Measurements from ENCODE around the gene SHISAL1.

SHISAL1 gene

DNA sequence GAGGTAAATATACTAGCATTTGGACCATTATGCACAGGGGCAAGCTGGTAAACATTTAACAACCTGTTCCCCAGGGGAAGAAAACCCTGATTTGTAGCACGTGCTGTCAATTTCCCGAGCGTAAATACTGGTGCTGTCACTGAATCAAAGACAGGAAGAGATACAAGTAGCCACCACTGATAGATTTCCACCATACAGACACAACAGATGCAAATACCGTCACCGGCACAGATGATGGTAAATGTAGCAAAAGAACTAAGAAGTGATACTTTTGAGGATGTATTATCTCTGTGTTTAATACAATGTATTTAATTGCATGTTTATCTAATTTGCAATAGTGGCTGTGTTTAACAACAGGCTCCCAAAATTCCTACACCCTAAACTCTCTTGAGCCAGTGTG is 39.6 kb downstream of the SHISAL1 start:
- Histone ChIP-seq H3K9ac (ENCODE audit: low read depth, low read length) (no peak overlapping the region), H3K36me3 (ENCODE audit: control insufficient read depth, insufficient read depth, low read length) (no peaks in the 10 kb centered on the region), H3K4me3 (ENCODE audit: low read depth, low read length) (no peak overlapping the region), H3K9me3 (ENCODE audit: control insufficient read depth, insufficient read depth, low read length) (no peaks in the 10 kb centered on the region), H3K27me3 (ENCODE audit: control insufficient read depth, insufficient read depth, low read length) (no peaks in the 10 kb centered on the region), H3K4me1 (ENCODE audit: control insufficient read depth, insufficient read depth, low read length) (peaks cover 5% of the 10 kb centered on the region; the same call in 1 of the 2 replicates), H3K27ac (ENCODE audit: low read depth, low read length) (no peak overlapping the region)

DNA sequence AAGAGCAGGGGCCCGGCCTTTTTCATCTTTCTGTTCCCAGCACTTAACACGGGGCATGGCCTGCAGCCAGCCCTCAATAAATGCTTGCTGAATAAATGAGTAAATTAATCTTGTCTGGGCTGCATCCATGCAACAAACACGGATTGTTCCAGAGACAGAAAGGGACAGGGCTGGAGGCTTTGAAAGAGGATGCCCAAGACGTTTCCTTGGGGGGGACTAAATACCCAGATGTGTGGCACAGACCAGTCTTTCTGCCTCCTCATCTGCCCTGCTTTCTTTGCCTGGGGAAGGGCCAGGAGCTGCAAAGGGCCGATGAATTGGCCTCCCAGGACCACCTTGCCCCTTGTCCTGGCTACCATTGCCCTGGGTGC is 40.4 kb downstream of the SHISAL1 start:
- H3K9me3 ChIP-seq (ENCODE audit: control insufficient read depth, insufficient read depth, low read length), result no peaks in the 10 kb centered on the region
- no peaks in the 10 kb centered on the region for H3K27me3 ChIP-seq (ENCODE audit: control insufficient read depth, insufficient read depth, low read length)
- H3K4me3 ChIP-seq (ENCODE audit: low read depth, low read length), result no peak overlapping the region
- no peak overlapping the region for H3K27ac ChIP-seq (ENCODE audit: low read depth, low read length)
- H3K36me3 ChIP-seq (ENCODE audit: control insufficient read depth, insufficient read depth, low read length), result no peaks in the 10 kb centered on the region
- peaks cover 5% of the 10 kb centered on the region; the same call in 1 of the 2 replicates for H3K4me1 ChIP-seq (ENCODE audit: control insufficient read depth, insufficient read depth, low read length)
- H3K9ac ChIP-seq (ENCODE audit: low read depth, low read length), result no peak overlapping the region

DNA sequence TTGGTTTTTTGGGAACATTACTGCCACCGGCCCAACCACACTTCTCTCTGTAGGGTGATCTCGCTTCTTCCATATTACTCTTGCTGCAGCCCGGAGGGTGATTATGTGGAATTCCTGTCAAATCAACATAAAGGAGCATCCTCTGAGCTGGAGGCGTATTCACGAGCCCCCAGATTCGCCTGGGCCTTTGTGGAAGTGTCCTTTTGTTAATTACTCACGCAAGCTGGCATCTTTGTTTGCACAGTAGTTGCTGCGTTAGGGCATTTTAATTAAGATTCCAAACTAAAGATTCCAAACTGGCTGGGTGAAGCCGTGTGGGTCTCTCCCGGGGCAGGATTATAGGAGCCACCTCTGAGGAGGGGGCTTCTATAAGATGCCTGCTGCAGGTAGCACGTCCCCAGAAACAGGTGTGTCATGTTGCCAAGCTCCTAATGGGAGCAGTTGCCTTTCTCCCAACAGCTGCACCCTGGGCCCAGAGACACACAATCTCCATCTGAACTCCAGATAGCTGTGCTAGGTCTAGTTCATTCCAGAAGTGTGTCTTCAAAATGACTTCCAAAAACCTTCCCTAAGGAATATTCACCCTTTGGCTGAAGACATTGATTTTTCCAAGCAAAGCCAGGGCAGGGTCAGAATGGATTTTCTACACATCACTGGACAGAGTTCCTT is 40.9 kb downstream of the SHISAL1 start:
- no peaks in the 10 kb centered on the region for H3K36me3 ChIP-seq (ENCODE audit: control insufficient read depth, insufficient read depth, low read length)
- no peaks in the 10 kb centered on the region for H3K27me3 ChIP-seq (ENCODE audit: control insufficient read depth, insufficient read depth, low read length)
- H3K27ac ChIP-seq (ENCODE audit: low read depth, low read length), result no peak overlapping the region
- peaks cover 5% of the 10 kb centered on the region; the same call in 1 of the 2 replicates for H3K4me1 ChIP-seq (ENCODE audit: control insufficient read depth, insufficient read depth, low read length)
- no peaks in the 10 kb centered on the region for H3K9me3 ChIP-seq (ENCODE audit: control insufficient read depth, insufficient read depth, low read length)
- no peak overlapping the region for H3K9ac ChIP-seq (ENCODE audit: low read depth, low read length)
- H3K4me3 ChIP-seq (ENCODE audit: low read depth, low read length), result no peak overlapping the region

DNA sequence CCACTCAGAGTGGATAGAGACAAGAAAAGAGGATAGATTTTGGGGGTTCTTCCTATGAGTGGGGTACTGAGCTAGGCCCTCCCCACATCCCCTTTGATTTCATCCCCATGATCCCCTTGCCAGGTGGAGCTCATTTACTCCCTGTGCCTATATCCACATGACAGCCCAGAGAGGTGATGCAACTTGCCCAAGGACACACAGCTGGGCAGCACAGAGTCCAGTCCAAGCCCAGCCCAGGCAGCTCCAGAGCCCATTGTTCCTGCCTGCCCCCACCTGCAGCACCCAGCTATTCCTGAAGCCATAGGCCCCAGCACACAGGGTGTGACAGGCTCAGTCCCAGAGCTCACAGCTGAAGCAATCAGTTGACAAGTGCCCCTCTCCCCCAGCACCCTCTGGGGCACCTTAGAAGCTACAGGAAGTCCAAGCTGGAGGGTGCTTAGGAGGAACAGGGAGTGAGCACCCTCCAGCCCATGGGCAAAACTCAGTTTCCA is 41.7 kb downstream of the SHISAL1 start:
- no peak overlapping the region for H3K4me3 ChIP-seq (ENCODE audit: low read depth, low read length)
- H3K27me3 ChIP-seq (ENCODE audit: control insufficient read depth, insufficient read depth, low read length), result no peaks in the 10 kb centered on the region
- H3K9ac ChIP-seq (ENCODE audit: low read depth, low read length), result no peak overlapping the region
- no peaks in the 10 kb centered on the region for H3K36me3 ChIP-seq (ENCODE audit: control insufficient read depth, insufficient read depth, low read length)
- peaks cover 5% of the 10 kb centered on the region; the same call in 1 of the 2 replicates for H3K4me1 ChIP-seq (ENCODE audit: control insufficient read depth, insufficient read depth, low read length)
- H3K27ac ChIP-seq (ENCODE audit: low read depth, low read length), result no peak overlapping the region
- H3K9me3 ChIP-seq (ENCODE audit: control insufficient read depth, insufficient read depth, low read length), result no peaks in the 10 kb centered on the region

DNA sequence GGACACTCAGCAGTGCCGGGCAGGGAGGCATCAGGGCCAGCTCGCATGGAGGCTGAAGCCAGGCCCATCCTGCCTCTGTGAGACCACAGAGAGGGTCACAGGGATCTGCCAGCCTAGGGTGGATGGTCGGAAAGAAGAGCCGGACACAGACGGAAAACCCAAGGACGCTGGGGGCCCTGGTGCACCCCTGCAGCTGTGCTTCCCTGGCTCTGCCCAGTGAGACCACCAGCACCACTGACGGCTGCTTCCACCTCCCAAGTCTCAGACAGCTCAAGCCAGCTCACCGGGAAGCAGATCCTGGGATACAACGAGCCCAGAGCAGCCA is 42.2 kb downstream of the SHISAL1 start:
- H3K4me1 ChIP-seq (ENCODE audit: control insufficient read depth, insufficient read depth, low read length), result peaks cover 5% of the 10 kb centered on the region; the same call in 1 of the 2 replicates
- H3K27ac ChIP-seq (ENCODE audit: low read depth, low read length), result no peak overlapping the region
- no peak overlapping the region for H3K9ac ChIP-seq (ENCODE audit: low read depth, low read length)
- no peak overlapping the region for H3K4me3 ChIP-seq (ENCODE audit: low read depth, low read length)
- no peaks in the 10 kb centered on the region for H3K9me3 ChIP-seq (ENCODE audit: control insufficient read depth, insufficient read depth, low read length)
- H3K27me3 ChIP-seq (ENCODE audit: control insufficient read depth, insufficient read depth, low read length), result no peaks in the 10 kb centered on the region
- no peaks in the 10 kb centered on the region for H3K36me3 ChIP-seq (ENCODE audit: control insufficient read depth, insufficient read depth, low read length)

DNA sequence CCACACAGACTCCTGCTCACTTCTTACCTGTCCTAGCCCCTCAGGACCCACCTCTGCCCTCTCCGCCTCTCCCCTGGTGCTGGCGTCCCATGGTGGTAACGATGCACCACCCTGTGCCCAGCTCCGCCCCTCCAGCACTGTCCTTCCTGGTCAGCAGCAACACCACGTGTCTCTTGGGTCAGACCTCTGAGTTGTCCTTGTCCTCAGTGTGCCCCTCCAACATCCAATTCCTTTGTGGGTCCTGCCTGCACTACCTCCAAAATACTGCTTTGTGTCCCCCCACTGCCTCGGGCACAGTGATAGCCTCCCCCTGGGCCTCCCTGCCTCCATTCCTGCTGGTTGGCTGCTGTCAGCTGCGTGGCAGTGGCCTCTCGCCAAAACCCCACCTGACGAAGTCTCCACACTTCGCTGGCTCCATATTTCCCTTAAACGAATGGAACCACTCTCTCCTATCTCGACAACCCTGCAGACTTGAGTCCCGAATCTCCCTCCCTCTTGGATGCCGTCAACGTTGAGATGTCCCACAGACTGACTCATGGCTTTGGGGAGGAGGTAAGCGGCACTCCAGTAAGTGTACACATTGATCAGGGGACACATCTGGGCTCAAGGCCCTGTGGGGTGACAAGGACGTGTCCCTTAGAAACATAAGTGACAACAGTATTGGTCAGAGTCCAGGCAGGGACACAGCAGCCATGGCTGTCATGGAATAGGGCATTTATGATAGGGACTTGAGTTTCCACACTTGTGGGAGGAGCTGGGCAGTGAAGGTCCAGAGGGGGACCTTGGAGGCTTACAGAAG is 42.8 kb downstream of the SHISAL1 start:
- Histone ChIP-seq H3K9ac (ENCODE audit: low read depth, low read length) (no peak overlapping the region), H3K9me3 (ENCODE audit: control insufficient read depth, insufficient read depth, low read length) (no peaks in the 10 kb centered on the region), H3K4me1 (ENCODE audit: control insufficient read depth, insufficient read depth, low read length) (peaks cover 5% of the 10 kb centered on the region; the same call in 1 of the 2 replicates), H3K36me3 (ENCODE audit: control insufficient read depth, insufficient read depth, low read length) (no peaks in the 10 kb centered on the region), H3K4me3 (ENCODE audit: low read depth, low read length) (no peak overlapping the region), H3K27ac (ENCODE audit: low read depth, low read length) (no peak overlapping the region), H3K27me3 (ENCODE audit: control insufficient read depth, insufficient read depth, low read length) (no peaks in the 10 kb centered on the region)

DNA sequence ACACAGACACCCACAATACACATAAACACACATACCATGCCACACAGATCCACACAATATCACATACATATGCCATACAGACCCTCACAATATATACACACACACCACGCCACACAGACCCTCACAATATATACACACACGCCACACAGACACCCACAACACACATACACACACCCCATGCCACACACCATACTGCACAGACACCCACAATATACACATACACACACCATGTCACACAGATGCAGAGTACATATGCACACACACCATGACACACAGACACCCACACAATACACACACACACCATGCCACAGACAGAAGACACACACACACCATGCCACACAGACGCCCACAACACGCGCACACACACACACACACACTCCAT is 43.6 kb downstream of the SHISAL1 start:
- H3K9ac ChIP-seq (ENCODE audit: low read depth, low read length), result no peak overlapping the region
- H3K4me3 ChIP-seq (ENCODE audit: low read depth, low read length), result no peak overlapping the region
- no peaks in the 10 kb centered on the region for H3K36me3 ChIP-seq (ENCODE audit: control insufficient read depth, insufficient read depth, low read length)
- H3K4me1 ChIP-seq (ENCODE audit: control insufficient read depth, insufficient read depth, low read length), result peaks cover 5% of the 10 kb centered on the region; the same call in 1 of the 2 replicates
- H3K27ac ChIP-seq (ENCODE audit: low read depth, low read length), result no peak overlapping the region
- H3K9me3 ChIP-seq (ENCODE audit: control insufficient read depth, insufficient read depth, low read length), result no peaks in the 10 kb centered on the region
- H3K27me3 ChIP-seq (ENCODE audit: control insufficient read depth, insufficient read depth, low read length), result no peaks in the 10 kb centered on the region

DNA sequence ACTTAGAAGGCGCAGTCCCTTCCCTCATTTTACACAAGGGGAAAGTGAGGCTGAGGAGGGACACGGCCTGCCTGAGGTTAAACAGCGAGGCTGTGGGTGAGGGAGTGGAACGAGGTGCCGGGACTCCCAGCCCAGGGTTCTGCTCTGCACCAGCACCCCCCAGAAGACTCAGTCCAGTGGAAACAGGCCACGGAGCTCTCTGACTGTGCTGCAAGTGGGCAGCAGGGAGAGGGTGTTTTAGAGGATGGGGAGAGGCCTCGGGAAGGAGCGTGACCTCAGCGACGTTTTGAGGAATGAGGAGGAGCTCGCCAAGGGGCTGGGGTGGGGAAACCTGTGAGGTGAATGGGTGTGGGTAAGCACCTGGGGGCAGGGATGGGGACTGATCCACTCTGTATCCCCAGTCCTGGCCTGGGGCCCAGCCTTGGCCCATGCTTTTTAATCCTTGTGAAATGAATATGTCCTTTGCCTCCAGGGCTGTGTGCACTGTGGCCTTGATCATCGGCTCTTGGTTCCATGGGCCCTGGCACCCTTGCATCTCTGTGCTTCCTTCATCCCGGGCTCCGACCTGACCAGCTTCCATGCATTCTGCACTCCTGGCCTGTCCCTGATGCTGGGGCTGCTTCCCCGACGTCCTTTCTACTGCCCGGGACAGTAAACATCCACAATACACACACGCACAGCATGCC is 44.2 kb downstream of the SHISAL1 start:
- peaks cover 4% of the 10 kb centered on the region; the same call in 1 of the 2 replicates for H3K4me1 ChIP-seq (ENCODE audit: control insufficient read depth, insufficient read depth, low read length)
- H3K9ac ChIP-seq (ENCODE audit: low read depth, low read length), result no peak overlapping the region
- no peaks in the 10 kb centered on the region for H3K27me3 ChIP-seq (ENCODE audit: control insufficient read depth, insufficient read depth, low read length)
- no peak overlapping the region for H3K4me3 ChIP-seq (ENCODE audit: low read depth, low read length)
- H3K9me3 ChIP-seq (ENCODE audit: control insufficient read depth, insufficient read depth, low read length), result no peaks in the 10 kb centered on the region
- H3K27ac ChIP-seq (ENCODE audit: low read depth, low read length), result no peak overlapping the region
- no peaks in the 10 kb centered on the region for H3K36me3 ChIP-seq (ENCODE audit: control insufficient read depth, insufficient read depth, low read length)

DNA sequence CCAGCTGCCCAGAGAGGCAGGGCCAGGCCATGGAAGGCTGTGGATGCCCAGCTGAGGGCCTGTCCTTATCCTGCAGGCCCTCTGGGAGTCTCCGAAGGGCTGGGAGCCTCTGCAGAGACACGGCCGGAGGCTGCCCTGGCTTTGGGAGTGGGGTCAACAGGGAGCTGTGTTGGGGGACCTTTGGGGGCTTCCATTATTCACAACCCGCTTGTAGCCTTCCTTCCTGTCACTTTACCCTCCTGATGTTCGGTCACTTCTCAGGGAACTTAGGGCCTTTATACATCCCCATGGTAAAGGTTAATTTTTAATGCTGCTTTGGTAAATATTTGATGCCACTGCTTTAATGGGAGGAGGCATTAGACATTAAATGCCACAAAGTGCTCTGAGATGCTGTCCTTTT is 44.9 kb downstream of the SHISAL1 start:
- Histone ChIP-seq H3K27me3 (ENCODE audit: control insufficient read depth, insufficient read depth, low read length) (no peaks in the 10 kb centered on the region), H3K4me3 (ENCODE audit: low read depth, low read length) (no peak overlapping the region), H3K27ac (ENCODE audit: low read depth, low read length) (no peak overlapping the region), H3K9me3 (ENCODE audit: control insufficient read depth, insufficient read depth, low read length) (no peaks in the 10 kb centered on the region), H3K4me1 (ENCODE audit: control insufficient read depth, insufficient read depth, low read length) (no peaks in the 10 kb centered on the region), H3K36me3 (ENCODE audit: control insufficient read depth, insufficient read depth, low read length) (no peaks in the 10 kb centered on the region), H3K9ac (ENCODE audit: low read depth, low read length) (no peak overlapping the region)

DNA sequence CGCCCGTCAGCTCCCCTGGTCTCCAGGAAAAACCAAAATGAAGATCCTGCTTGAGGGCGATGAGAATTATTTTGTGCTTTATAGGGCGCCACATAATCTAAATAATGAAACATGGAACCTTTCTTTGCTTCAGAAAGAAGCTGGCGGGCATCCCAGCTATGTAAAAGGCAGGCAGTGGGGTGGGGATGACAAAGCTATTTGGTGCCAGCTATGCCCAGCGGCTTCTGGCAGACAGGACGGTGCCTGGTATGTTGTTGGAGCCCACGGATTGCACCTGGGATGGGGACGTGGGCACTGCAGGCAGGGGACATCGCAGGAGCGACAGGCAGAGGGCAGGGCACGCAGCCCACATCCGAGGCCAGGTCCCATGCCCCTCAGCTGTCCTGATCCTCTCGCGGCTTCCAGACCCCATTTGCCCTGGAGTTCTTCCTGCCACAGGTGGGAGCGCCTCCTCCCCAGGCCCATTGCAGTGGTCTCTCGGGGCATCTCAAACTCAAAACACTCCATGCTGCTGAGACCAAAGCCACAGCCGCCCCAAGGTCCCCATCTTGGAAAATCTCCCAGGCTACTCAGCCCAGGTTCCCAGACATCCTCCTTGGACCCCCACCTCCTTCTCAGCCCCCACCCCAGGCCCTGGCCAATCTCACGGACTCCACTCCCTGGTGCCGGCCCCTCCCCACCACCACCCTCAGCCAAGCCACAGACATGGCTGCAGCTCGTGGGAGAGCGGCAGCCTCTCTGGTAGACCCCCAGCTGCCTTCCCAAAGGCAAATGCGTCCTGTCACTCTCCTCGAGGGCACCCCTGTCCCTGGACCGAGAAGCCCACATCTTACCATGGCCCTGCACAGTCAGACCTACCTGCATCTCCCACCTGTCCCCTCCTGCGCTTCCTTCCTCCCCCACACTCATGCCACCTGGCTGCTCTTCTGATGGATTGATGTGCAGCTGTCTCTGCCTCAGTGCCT is 45.7 kb downstream of the SHISAL1 start:
- Histone ChIP-seq H3K9me3 (ENCODE audit: control insufficient read depth, insufficient read depth, low read length) (no peaks in the 10 kb centered on the region), H3K27ac (ENCODE audit: low read depth, low read length) (no peak overlapping the region), H3K4me3 (ENCODE audit: low read depth, low read length) (no peak overlapping the region), H3K9ac (ENCODE audit: low read depth, low read length) (no peak overlapping the region), H3K27me3 (ENCODE audit: control insufficient read depth, insufficient read depth, low read length) (no peaks in the 10 kb centered on the region), H3K4me1 (ENCODE audit: control insufficient read depth, insufficient read depth, low read length) (0 out of 2 replicates have a peak, but pooled peaks cover 4% of the 10 kb centered on the region), H3K36me3 (ENCODE audit: control insufficient read depth, insufficient read depth, low read length) (no peaks in the 10 kb centered on the region)

All from HUES48 (cell line).